NCI-H2081 (cell line): ENCODE measurements around the gene RBFOX1.
"Not testable (repeated sequence)": the region's sequence is repeated elsewhere in the genome, so short reads cannot be mapped to it uniquely, and the experiment has no call there.

ENCODE experiments used
- DNase-seq, 2 experiments: peaks; one replicate each; lab custom pipeline; 2025; lab: John Stamatoyannopoulos, UW

Gene RBFOX1

GRCh38 chr16:7470344-7470743, 137.7 kb downstream of the RBFOX1 start:
- DNase-seq: no peak

- DNase-seq: no peak
Observed at GRCh38 chr16:7471268-7471667, 138.6 kb downstream of the RBFOX1 start.

- peak; percentile 14 to 59 for DNase-seq
Observed at GRCh38 chr16:7482032-7482431, 149.4 kb downstream of the RBFOX1 start.

- no peak for DNase-seq
Observed at GRCh38 chr16:7482596-7483290, 150.1 kb downstream of the RBFOX1 start.

GRCh38 chr16:7487574-7488323, 155.1 kb downstream of the RBFOX1 start:
- DNase-seq: no peak

GRCh38 chr16:7492122-7492521, 159.5 kb downstream of the RBFOX1 start:
- no peak for DNase-seq

GRCh38 chr16:7493133-7493532, 160.5 kb downstream of the RBFOX1 start:
- no peak for DNase-seq

- no peak for DNase-seq
Observed at GRCh38 chr16:7497691-7498090, 165.0 kb downstream of the RBFOX1 start.

GRCh38 chr16:7501868-7502267, 169.2 kb downstream of the RBFOX1 start:
- DNase-seq: no peak

- not testable (repeated sequence) for DNase-seq
Observed at GRCh38 chr16:7502591-7503157, 170.0 kb downstream of the RBFOX1 start.

- DNase-seq: no peak
Observed at GRCh38 chr16:7503666-7504065, 171.0 kb downstream of the RBFOX1 start.

- no peak for DNase-seq
Observed at GRCh38 chr16:7504844-7505243, 172.2 kb downstream of the RBFOX1 start.

GRCh38 chr16:7505495-7505894, 172.8 kb downstream of the RBFOX1 start:
- DNase-seq: no peak

GRCh38 chr16:7506363-7506762, 173.7 kb downstream of the RBFOX1 start:
- DNase-seq: no peak

GRCh38 chr16:7508656-7509055, 176.0 kb downstream of the RBFOX1 start:
- DNase-seq: no peak

- peak in 1 of 2 experiments; percentile 29 for DNase-seq
Observed at GRCh38 chr16:7509963-7510601, 177.4 kb downstream of the RBFOX1 start.

- DNase-seq: no peak
Observed at GRCh38 chr16:7511549-7512260, 179.1 kb downstream of the RBFOX1 start.

- no peak for DNase-seq
Observed at GRCh38 chr16:7512503-7512902, 179.9 kb downstream of the RBFOX1 start.

- DNase-seq: peak in 1 of 2 experiments; percentile 6
Observed at GRCh38 chr16:7513429-7513828, 180.8 kb downstream of the RBFOX1 start.

GRCh38 chr16:7515543-7515942, 182.9 kb downstream of the RBFOX1 start:
- DNase-seq: no peak

GRCh38 chr16:7517496-7517895, 184.9 kb downstream of the RBFOX1 start:
- DNase-seq: no peak

- DNase-seq: no peak
Observed at GRCh38 chr16:7518158-7518557, 185.5 kb downstream of the RBFOX1 start.
